Activated CD4-positive, alpha-beta T cell treated with anti-CD3 and anti-CD28 coated beads, Interleukin-2, amount 10 ng/mL, durations not matched to agents 7 days and 5 days (primary cell): Measurements from ENCODE around the gene SSC5D. TPM values are rescaled to one million over a fixed set of nuclear protein-coding genes. Genes with fewer than 3 reads are reported as not detected.
"Not testable (repeated sequence)": the region's sequence is repeated elsewhere in the genome, so short reads cannot be mapped to it uniquely, and the experiment has no call there.

Experiments used
- CTCF ChIA-PET: fragments of 350-600 bp; sonication (Branson Sonifier 250); formaldehyde crosslinking; loops from one replicate; lab custom pipeline; 2021; ENCODE audit warnings: antibody characterized with exemption; lab: Charles Lee
- POLR2A ChIA-PET: fragments of 350-600 bp; sonication (Branson Sonifier 250); formaldehyde crosslinking; loops from one replicate; lab custom pipeline; 2021; ENCODE audit warnings: antibody characterized with exemption; lab: Charles Lee
- DNase-seq: peaks from one replicate; pipeline ENCODE4 v3.0.0-alpha.2; 2020
- H3K27ac Mint-ChIP-seq: one replicate; pipeline ENCODE4 v1.8.0; 2021; ENCODE audit warnings: mild to moderate bottlenecking, moderate library complexity, mixed read lengths
- H3K27me3 Mint-ChIP-seq: one replicate; pipeline ENCODE4 v1.8.0; 2021; ENCODE audit warnings: mixed read lengths
- H3K36me3 Mint-ChIP-seq: one replicate; pipeline ENCODE4 v1.8.0; 2021; ENCODE audit warnings: low read depth, mixed read lengths
- H3K4me1 Mint-ChIP-seq: one replicate; pipeline ENCODE4 v1.8.0; 2021; ENCODE audit warnings: mixed read lengths
- H3K4me3 Mint-ChIP-seq: one replicate; pipeline ENCODE4 v1.8.0; 2021; ENCODE audit warnings: mild to moderate bottlenecking, moderate library complexity, mixed read lengths
- H3K9me3 Mint-ChIP-seq: one replicate; pipeline ENCODE4 v1.8.0; 2021; ENCODE audit warnings: mixed read lengths
- total RNA-seq, 2 experiments: library from RNA; stranded (reverse); gene quantifications; one replicate each; pipeline ENCODE4 v1.2.3, GENCODE V29; 2021

Gene SSC5D
- total RNA-seq, 2 experiments from 2014 or later = 0.42 to 0.98 TPM

DNA sequence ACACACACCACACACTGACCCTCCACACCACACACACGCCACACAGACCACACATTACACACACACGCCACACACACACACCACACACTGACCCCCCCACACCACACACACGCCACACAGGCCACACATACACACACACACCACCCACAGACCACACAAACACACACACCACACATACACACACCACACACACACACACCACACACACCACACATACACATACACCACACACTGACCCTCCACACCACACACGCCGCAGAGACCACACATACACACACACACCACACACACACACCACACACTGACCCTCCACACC lies 40.1 kb upstream of the SSC5D start:
- H3K27ac Mint-ChIP-seq, CTCF ChIA-PET, POLR2A ChIA-PET, H3K4me1 Mint-ChIP-seq, H3K9me3 Mint-ChIP-seq, H3K36me3 Mint-ChIP-seq, DNase-seq, H3K4me3 Mint-ChIP-seq: not testable (repeated sequence)
- H3K27me3 Mint-ChIP-seq = peaks cover 41% of the 10 kb centered on the region

DNA sequence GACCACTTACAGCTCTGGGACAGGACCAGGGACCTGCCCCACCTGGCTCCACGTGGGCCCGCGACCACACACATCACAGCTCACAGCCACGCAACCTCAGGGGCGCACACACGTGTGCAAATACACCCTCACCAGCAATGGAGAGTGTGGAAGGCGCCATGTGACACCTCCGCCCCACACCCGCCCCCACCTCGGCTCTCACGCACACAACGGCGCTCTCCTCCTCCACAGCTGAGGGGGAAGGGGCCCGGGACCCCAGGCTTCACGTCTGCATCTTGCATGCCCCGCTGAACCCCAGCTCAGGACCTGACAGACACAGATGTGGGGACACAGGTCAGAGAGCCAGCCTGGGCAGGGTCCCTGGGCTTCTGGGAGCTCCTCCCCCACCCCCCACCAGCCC lies 38.8 kb upstream of the SSC5D start:
- peaks cover 35% of the 10 kb centered on the region for H3K27me3 Mint-ChIP-seq
- no peak overlapping the region for H3K4me3 Mint-ChIP-seq
- no peak for DNase-seq
- H3K27ac Mint-ChIP-seq = no peak overlapping the region
- H3K9me3 Mint-ChIP-seq = no peaks in the 10 kb centered on the region
- ChIA-PET POLR2A (no interaction called here), CTCF (interaction anchor here (1.4 kb wide), 1 partner anchor 54 kb away, joined by 4 read pairs; no protein-coding TSS in a partner anchor)
- peaks cover 3% of the 10 kb centered on the region for H3K36me3 Mint-ChIP-seq
- H3K4me1 Mint-ChIP-seq = peaks cover 6% of the 10 kb centered on the region

DNA sequence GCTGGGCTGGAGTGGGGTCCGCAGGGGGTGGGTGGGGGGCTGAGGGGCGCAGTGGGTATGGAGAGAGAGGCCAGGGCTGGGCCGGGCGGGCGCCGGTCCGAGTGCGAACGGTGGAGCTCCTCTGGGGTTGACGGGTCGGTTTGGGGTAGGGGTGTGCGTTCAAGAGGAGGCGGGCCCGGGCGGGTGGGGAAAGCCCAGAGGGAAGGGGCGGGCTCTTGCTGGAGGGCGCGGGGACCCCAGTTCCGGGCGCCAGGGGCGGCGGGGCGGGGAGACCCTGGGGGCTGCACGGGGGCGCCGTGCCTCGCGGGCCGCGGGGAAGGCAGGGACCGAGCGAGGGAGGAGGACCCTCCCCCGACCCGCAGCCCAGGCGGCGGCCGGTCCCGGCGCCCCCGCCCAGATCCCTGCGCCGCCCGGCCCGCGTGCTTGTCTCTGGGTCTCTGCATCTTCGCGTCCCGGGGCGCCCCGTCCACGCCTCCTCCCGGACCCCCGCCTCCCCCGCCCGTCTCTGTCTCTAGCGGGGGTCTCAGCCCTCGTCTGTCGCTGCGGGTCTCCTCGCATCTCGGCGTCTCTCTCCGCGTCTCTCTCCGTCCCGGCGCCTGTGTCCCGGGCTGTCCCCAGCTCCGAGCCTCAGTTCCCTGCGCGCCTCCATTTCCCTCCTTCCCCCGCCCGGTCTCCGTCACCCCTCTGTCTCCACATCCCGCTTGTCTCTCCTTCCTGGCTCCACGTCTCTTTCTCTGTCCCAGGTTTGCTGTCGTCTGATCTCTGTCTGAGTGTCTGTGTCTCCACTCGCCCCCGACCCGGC lies 36.9 kb upstream of the SSC5D start:
- H3K9me3 Mint-ChIP-seq = no peaks in the 10 kb centered on the region
- ChIA-PET POLR2A (no interaction called here), CTCF (interaction anchor here (0.6 to 0.8 kb wide), 3 partner anchors 128 to 347 kb away, joined by 4 to 6 read pairs (median 4); no protein-coding TSS in a partner anchor)
- peaks cover 26% of the 10 kb centered on the region for H3K27me3 Mint-ChIP-seq
- peaks cover 9% of the 10 kb centered on the region for H3K4me1 Mint-ChIP-seq
- DNase-seq = no peak
- peaks cover 6% of the 10 kb centered on the region for H3K36me3 Mint-ChIP-seq
- no peak overlapping the region for H3K4me3 Mint-ChIP-seq
- H3K27ac Mint-ChIP-seq = no peak overlapping the region

DNA sequence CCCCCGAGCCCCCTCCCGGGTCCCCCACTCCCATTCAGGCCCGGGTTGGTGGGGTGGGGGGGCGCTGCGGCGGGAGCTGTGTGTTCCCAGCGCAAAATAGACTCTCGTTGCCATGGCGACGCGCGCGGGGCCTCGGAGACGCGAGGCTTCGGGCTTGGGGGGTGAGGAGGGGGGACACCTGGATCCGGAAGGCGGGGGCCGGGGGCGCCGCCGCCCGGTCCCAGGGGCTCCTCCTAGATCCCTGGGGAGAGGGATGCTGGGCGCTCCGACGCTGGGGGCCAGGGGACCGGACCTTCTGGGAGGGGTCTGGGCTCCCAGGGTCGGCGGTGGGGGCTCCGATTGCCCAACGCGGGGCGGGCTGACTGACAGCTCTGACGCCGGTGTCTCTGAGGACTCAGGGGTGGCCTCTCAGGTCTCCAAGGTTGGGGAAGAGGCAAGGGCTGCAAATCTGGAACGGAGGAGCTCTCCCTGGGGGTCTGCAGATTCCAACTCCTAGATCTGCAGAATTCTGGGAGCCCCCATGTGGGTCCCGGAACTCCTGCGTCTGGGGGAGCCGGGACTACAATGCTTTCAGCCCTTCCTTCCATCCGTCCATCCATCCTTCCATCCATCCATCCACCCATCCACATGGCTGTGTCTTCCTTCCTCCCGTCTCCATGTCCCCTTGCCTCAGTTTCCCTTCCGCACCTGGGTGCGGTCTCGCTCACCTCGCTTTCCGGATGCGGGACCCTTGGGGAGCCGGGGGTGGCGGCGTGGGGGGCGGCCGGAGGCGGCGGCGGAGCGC lies 36.1 kb upstream of the SSC5D start:
- Mint-ChIP-seq H3K36me3 (peaks cover 6% of the 10 kb centered on the region), H3K4me1 (peaks cover 9% of the 10 kb centered on the region), H3K4me3 (no peak overlapping the region), H3K9me3 (no peaks in the 10 kb centered on the region), H3K27ac (no peak overlapping the region), H3K27me3 (peaks cover 26% of the 10 kb centered on the region)
- ChIA-PET POLR2A (no interaction called here), CTCF (interaction anchor here (0.7 to 2.0 kb wide), 3 partner anchors 16 to 348 kb away, joined by 4 to 11 read pairs (median 4); no protein-coding TSS in a partner anchor)
- no peak for DNase-seq

DNA sequence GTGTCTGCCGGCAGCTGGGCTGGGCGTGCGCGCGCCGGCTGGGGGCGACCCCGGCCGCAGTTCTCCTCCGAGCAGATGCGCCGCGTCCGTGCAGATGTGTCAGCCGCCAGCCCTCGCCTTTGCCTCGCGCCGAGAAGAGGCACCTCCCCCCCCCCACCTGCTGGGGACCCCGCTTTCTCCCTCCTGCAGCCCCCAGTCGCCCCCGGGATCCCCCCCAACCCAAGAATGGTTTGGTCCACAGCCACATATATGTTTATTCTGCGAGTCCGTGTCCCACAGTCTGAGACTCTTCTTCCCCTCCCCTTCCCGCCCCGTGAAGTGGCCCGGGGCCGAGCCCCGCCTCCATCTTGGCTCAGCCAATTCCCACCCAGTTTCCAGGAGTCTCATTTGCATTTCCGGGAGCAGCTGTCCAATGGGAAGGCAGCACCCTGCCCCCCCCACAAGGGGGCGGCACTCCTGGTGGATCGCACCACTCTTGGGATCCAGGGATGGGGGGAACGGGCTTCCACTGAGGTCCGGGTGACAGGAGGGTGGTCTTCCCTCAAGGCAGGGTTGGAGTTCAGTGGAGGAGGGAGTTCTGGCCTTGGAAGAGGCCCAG lies 35.4 kb upstream of the SSC5D start:
- Mint-ChIP-seq H3K4me1 (peaks cover 9% of the 10 kb centered on the region), H3K9me3 (no peaks in the 10 kb centered on the region), H3K27ac (no peak overlapping the region), H3K27me3 (peaks cover 26% of the 10 kb centered on the region), H3K4me3 (no peak overlapping the region), H3K36me3 (peaks cover 6% of the 10 kb centered on the region)
- peak; percentile 43 for DNase-seq
- ChIA-PET POLR2A (no interaction called here), CTCF (interaction anchor here (0.5 to 2.0 kb wide), 8 partner anchors 9 to 292 kb away, joined by 3 to 11 read pairs (median 4); partner anchors contain the start of gene ISOC2)

DNA sequence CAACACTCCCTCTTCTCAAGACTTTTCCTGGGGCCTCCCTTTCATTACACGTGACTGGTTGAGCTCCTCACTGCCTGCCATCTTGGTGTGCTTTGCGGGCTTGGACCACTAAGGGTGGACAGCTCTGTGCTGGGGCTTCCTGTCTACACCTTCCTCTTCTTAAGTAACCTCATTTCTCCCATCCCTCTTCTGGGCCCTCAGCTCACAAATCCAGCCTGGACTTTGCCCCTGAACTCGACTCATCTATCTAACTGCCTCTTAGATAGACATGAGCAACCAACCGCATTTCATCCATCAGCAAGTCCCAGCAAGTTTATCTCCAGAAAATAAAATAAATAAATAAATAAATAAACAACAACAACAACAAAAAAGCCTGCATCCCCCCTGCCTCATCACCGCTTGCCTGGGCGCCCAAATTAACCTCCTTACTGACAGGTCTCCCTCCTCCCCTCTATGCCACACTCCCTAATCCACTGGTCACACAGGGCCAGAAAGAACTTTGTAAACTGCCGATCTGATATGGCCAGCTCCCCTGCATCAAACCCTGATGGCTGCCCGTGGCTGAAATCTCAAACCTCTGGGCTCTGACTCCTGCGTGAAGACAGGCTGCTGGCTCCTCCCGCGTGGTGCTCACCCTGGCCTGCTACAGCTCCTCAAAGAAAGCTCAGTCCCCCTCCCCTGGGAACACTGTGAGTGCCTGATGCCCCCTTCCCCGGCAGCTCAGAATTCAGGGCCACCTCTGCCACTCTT lies 34.5 kb upstream of the SSC5D start:
- CTCF ChIA-PET = interaction anchor here (0.5 to 2.0 kb wide), 10 partner anchors 8 to 312 kb away, joined by 3 to 11 read pairs (median 4); partner anchors contain the start of gene ISOC2

DNA sequence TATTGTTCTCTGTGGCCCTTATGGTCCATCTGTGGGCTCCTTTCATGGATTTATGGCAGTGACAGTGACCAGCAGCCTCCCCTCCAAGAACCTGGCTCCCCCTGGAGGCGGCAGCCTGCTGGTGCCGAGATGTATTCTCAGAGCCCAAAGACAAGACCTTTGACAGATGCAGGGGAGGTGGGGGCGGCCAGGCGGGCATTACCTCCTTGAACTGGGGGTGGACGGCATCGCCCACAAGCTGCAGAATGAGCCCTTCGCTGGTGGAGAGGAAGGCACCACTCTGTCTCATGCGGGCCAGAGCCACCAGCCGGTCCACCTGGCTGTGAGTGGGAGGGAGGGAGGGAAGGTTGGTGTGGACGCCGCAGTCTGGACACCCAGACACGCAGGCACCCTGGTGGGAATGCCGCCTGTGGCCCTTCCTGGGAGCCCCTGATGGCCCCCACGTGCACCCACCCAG lies 33.4 kb upstream of the SSC5D start:
- H3K4me3 Mint-ChIP-seq = no peak overlapping the region
- H3K36me3 Mint-ChIP-seq = peaks cover 6% of the 10 kb centered on the region
- peak; percentile 63 for DNase-seq
- no peak overlapping the region for H3K27ac Mint-ChIP-seq
- no peaks in the 10 kb centered on the region for H3K9me3 Mint-ChIP-seq
- CTCF ChIA-PET = interaction anchor here (0.5 to 0.6 kb wide), 2 partner anchors 23 to 31 kb away, joined by 3 to 5 read pairs; no protein-coding TSS in a partner anchor
- POLR2A ChIA-PET = no interaction called here
- peaks cover 25% of the 10 kb centered on the region for H3K27me3 Mint-ChIP-seq
- peaks cover 9% of the 10 kb centered on the region for H3K4me1 Mint-ChIP-seq

More for the DNA sequence above, 34.5 kb upstream of the SSC5D start:
- Mint-ChIP-seq H3K36me3 (peaks cover 6% of the 10 kb centered on the region), H3K27me3 (peaks cover 26% of the 10 kb centered on the region), H3K9me3 (no peaks in the 10 kb centered on the region), H3K27ac (peak overlapping the region; percentile 11), H3K4me3 (no peak overlapping the region), H3K4me1 (peaks cover 9% of the 10 kb centered on the region)
- no peak for DNase-seq
- POLR2A ChIA-PET = no interaction called here

DNA sequence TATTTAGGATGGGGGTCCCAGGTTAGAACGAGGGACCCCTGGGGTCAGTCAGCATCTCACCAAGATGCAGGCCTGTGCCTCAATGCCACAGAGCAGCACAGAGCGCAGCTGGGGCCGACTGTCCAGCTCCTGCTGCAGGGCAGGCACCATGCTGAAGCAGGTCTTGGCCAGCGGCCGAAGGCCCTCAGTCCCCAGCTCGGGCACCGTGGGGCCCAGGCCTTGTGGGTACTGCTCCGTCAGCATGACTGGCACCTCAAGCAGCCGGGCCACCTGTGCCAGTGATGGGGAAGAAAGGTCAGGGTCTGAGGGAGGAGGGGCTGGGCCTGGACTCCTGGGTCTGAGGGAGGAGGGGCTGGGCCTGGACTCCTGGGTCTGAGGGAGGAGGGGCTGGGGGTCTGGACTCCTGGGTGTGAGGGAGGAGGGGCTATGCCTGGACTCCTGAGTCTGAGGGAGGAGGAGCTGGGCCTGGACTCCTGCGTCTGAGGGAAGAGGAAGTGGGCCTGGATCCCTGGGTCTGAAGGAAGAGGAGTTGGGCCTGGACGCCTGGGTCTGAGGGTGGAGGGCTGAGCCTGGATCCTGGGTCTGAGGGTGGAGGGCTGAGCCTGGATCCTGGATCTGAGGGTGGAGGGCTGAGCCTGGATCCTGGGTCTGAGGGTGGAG lies 32.5 kb upstream of the SSC5D start:
- no peaks in the 10 kb centered on the region for H3K9me3 Mint-ChIP-seq
- H3K4me3 Mint-ChIP-seq = no peak overlapping the region
- H3K27ac Mint-ChIP-seq = no peak overlapping the region
- CTCF ChIA-PET = interaction anchor here (0.5 to 0.6 kb wide), 2 partner anchors 22 to 32 kb away, joined by 3 to 5 read pairs; no protein-coding TSS in a partner anchor
- H3K27me3 Mint-ChIP-seq = peaks cover 20% of the 10 kb centered on the region
- no peak for DNase-seq
- peaks cover 16% of the 10 kb centered on the region for H3K4me1 Mint-ChIP-seq
- peaks cover 6% of the 10 kb centered on the region for H3K36me3 Mint-ChIP-seq
- POLR2A ChIA-PET = no interaction called here

DNA sequence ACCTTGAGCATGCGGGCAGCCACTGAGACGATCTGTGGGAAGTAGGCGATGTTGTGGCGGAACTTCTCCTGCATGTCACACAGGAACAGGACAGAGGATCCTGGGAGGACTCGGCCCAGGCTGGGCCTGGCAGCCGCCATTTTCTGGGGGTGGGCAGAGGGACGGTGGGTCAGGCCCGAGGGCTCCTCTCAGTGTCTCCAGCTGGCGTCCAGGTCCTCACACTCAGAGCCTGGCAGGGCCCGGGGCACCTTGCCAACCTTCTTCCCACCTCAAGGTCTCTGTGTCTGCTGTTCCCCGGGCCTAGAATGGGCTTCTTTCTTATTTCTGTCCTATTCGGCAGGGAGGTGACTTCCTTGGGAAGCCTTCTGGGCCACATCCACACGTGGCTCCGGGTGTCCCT lies 31.9 kb upstream of the SSC5D start:
- no peak overlapping the region for H3K27ac Mint-ChIP-seq
- peaks cover 6% of the 10 kb centered on the region for H3K36me3 Mint-ChIP-seq
- ChIA-PET CTCF (no interaction called here), POLR2A (no interaction called here)
- H3K9me3 Mint-ChIP-seq = no peaks in the 10 kb centered on the region
- H3K4me1 Mint-ChIP-seq = peaks cover 20% of the 10 kb centered on the region
- no peak for DNase-seq
- peaks cover 16% of the 10 kb centered on the region for H3K27me3 Mint-ChIP-seq
- no peak overlapping the region for H3K4me3 Mint-ChIP-seq

DNA sequence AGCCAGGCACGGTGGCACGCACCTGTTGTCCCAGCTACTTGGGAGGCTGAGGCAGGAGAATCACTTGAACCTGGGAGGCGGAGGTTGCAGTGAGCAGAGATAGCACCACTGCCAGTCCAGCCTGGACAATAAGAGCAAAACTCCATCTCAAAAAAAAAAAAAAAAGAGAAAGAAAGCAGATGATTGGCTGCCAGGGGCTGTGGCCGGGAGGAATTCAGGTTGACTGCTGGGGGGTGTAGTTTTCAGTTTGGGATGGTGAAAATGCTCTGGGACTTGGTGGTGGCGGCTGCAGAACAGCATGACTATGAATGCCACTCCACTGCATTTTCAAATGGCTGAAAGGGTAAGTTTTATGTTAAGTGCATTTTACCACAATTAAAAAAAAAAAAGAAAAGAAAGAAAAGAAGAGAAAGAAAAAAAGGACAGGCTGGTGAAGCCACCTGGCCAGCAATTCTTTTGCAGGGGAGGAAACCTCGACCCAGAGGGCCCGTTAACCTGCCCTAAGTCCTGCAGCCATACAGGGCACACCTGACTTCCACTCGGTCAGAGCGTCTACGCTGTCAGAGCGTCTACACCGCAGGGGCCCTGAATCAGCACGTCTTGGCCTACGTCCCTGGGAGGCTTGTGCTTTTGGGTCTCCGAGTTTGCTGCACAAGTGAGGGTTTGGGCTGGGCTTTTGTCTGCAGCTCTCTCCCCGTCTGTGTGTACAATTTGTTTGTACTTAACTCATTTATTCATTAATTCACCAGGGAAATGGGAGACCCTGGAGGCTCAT lies 30.4 kb upstream of the SSC5D start:
- Mint-ChIP-seq H3K27ac (no peak overlapping the region), H3K4me3 (no peak overlapping the region), H3K4me1 (peaks cover 29% of the 10 kb centered on the region), H3K36me3 (peaks cover 6% of the 10 kb centered on the region), H3K9me3 (no peaks in the 10 kb centered on the region), H3K27me3 (peaks cover 8% of the 10 kb centered on the region)
- no peak for DNase-seq
- ChIA-PET CTCF (interaction anchor here (1.4 to 2.0 kb wide), 2 partner anchors 9 to 10 kb away, joined by 3 to 6 read pairs; no protein-coding TSS in a partner anchor), POLR2A (no interaction called here)

DNA sequence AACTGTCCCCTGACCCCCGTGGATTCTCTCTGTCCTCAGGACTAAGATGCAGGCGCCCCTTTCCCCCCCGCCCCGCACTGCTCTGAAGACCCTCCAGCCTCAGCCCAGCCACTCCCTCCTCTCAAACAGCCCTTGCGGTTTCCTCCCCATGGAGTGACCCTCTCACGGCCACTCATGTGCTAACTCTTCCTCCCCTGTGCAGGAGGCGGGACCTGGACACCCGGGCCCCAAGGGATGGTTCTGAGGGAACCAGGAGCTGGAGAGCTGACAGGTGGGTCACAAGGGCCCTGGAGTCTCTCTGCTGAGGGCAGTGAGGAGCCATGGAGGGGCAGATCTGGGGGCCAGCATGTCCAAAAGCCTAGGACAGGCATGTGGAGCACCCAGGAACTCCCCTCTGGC lies 28.7 kb upstream of the SSC5D start:
- DNase-seq = no peak
- CTCF ChIA-PET = interaction anchor here (1.4 to 2.0 kb wide), 4 partner anchors 8 to 319 kb away, joined by 3 to 6 read pairs (median 4); partner anchors contain the start of gene NAT14
- H3K4me1 Mint-ChIP-seq = peaks cover 28% of the 10 kb centered on the region
- no peaks in the 10 kb centered on the region for H3K9me3 Mint-ChIP-seq
- peak overlapping the region; percentile 75 for H3K4me3 Mint-ChIP-seq
- H3K27ac Mint-ChIP-seq = no peak overlapping the region
- POLR2A ChIA-PET = no interaction called here
- peaks cover 3% of the 10 kb centered on the region for H3K36me3 Mint-ChIP-seq
- no peaks in the 10 kb centered on the region for H3K27me3 Mint-ChIP-seq
